Activated CD8-positive, alpha-beta memory T cell treated with anti-CD3 and anti-CD28 coated beads, Interleukin-2, amount 50 U/mL, for 24 hours (primary cell): ENCODE measurements around the gene PIWIL1.

Experiments used
- DNase-seq: peaks from one replicate; pipeline ENCODE4 v3.0.0-alpha.2; 2020; ENCODE audit errors: extremely low read depth

The PIWIL1 gene

DNA sequence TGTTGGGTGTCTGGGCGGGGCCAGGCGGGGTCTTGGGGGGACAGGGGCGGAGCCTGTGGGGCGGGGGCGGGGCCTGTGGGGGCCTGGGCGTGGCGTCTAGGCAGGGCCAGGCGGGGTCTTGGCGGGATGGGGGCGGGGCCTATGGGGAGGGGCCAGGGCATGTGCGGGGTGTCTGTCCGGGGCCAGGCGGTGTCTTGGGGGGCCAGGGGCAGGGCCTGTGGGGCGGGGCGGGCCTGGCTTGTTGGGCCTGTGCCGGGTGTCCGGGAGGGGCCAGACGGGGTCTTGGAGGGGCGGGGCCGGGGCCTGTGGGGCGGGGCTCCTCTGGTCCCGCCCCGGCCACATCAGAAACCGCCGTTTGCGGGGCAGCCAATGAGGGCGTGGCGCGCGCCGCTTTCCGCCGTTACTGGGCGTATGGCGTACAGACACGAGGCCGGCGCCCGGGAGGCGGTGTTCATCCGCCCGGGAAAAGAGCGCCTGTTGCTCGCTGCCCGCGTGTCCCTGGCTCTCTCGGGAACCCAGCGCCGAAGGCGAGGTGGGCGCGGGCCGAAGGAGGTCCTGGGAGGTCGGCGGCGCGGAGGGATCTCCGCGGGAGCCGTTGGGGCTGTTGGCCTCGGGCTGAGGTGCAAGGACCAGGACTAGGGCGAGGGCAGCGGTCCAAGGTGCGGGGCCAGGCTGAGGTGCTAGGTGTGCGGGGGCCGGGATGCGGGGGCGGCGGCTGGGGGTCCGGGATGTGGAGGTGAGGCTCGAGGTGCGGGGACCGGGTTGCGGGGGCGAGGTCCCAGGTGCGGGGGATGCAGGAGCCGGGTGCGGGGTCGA, at the start of gene PIWIL1:
Gene PIWIL1, plus strand, starts transcription at position 400 of the 816 bp plus-strand sequence. CDS start 4,705 bp downstream, outside the sequence.
- no peak for DNase-seq

DNA sequence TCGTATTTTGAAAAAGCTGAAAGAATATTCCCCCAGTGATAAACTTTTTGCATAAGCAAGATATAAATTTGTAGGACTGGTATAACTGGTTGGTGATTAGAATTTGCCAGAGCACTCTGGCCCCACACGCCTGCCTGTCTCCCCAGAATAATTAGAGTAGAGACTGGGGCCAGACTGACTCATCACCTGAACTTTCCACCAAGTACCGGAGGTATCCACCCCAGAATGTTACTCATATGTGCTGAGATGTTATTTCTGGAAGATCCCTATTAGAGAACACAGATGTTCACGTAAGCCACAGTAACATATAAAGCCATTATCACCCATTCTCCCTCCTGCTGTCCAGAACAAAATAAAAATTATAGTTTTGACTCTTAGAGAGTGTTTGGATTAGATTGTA, 49.5 kb upstream of the PIWIL1 start:
- no peak for DNase-seq

DNA sequence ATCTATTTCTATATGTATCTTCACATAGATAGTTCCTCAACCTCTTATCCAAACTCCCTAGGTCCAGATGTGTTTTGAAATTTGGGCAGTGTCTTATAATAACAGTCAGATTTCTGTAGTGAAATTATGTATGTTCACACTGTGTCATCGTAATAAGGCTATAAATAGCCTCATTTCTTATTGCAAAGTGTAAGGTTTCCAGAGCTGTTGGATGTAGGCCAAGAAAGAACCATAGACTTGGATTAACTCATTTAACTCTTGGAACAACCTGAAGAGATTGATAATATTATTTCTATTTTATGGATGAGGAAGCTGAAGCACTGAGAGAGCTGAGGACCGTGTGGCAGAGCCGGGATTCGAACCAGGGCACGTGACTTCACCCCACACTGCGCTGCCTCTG, 49.0 kb upstream of the PIWIL1 start:
- no peak for DNase-seq

DNA sequence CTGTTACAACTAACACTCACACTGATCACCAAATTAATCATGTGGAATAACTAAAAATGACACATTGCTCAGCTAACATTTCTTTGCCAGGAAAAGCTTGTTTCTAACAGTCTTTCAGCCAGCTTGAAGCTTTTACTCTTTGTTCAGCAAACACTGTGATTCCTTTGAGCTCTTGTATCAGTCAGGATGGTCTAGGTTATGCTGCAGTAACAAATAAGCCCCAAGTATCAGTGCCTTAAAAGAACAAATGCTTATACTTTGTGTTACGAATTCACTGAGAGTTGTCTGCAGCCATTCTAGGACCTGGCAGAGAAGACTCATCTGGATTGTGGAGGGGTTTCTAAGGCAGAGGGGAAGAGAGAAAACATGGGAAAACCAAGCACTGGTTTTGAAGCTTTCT, 47.6 kb upstream of the PIWIL1 start:
- no peak for DNase-seq

DNA sequence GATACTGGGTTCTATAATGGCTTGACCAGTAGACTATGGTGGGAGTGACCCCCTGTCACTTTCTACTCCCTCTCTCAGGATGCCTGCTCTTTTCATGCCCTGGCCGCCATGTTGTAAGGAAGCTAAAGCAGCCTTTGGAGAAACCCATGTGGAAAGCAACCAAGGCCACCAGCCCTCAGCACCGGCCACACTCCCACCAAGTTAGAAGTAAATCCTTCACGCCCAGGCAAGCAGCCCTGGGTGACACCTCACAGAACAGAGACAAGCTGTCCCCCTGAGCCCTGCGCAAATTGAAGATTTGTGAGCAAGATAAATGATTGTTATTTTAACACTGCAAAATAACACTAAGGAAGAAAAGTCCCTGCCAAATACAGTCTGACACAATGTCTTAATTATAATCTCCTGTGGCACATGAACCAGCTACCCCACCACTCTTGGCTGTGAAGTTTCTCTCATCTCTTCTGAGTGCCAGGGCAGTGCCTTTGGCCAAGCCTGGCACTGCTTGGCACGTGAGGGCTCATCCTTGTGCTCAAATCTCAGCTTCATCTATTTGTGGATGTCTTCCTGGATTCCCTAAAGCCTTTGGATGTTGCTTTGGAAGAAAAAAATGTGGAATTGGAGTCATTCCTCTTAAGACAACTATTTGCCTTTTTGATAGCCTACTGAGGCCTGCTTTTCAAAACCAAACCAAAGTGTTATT, 39.2 kb upstream of the PIWIL1 start:
- no peak for DNase-seq

DNA sequence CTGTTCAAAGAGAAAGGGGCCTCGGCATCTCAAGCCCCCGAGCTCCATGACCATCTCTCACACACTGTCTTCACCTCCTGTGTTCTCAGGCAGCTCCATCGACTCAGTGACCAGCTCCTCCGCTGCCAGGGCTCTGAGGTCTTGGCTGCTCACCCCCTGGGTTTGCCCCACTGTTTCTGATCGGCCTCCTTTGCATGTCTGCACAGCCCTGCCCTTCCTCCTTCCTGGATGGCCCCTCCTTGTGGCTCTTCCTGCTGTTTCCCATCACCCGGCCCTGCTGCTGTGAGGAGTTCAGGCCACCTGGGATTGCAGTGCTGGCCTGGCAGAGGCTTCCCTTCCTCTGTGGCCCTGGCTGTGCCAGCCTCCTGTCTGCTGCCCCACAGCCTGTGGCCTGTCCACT, 38.1 kb upstream of the PIWIL1 start:
- no peak for DNase-seq

DNA sequence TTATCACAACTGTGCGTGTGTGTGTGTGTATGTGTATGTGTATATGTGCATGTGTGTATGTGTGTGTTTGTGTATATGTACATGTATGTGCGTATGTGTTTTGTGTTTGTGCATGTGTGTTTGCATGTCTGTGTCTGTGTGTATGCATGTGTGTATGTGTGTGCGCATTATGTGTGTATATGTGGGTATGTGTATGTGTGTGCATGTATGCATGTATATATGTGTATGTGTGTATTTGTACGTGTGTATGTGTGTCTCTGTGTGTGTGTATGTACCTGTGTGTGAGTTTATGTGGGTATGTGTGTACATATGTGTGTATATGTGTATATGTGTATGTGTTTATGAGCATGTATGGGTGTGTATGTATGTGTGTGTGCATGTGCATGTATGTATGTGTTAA, 37.6 kb upstream of the PIWIL1 start:
- DNase-seq = no peak

DNA sequence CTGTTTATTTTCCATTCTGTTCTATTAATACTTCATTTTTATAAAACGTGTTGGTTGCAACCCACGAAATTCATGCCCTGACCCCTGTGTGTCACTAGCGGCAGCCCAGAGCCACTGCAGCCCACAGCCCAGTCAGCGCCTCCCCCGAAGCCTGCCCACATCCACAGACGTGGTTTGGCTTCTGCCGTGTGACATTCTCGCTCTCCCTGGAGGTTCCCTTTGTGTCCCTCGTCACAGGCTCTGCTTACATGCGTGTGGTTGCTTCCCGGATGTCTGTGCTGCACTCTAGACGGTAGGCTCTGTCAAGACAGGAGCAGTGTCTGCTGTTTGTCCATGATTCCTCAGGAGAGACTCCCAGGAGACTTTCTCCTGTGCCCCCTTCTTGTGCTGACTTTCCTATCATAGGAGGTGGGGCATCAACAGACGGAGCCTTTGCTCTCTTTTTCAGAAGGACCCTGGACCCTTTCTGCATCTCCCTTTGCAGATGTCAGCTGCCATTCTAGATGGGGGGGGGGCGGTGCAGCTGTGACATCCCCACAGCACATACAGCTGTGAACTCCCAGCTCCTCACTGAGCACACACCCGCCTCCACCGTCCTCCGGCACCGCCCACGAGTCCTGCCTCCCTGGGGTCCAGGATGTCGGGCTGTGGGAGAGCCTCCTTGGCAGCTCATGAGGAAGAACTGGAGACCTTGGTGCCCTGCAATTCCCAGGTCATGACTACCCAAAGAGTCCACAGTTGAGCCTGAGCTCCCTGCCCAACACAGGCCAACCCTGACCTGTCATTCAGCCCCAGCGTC, 36.8 kb upstream of the PIWIL1 start:
- no peak for DNase-seq

DNA sequence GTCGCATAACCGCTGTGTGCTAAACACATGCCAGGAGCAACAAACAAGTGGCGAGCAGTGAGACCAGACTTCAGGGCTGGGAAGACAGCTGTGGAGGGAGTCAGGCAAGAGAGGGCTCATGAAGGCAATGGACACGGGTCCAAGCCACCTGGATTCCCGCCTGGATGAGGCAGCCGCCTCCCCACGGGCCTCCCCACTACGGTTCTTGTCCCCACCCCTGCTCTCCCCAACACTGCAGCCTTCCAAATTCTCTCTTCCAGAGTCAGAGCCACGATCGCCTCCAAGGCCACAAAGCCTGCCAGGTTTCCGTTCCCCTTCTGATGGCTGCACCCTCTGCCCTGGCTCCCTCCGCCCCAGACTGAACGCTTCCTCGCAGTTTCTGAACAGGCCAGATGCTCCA, 36.1 kb upstream of the PIWIL1 start:
- DNase-seq = no peak

DNA sequence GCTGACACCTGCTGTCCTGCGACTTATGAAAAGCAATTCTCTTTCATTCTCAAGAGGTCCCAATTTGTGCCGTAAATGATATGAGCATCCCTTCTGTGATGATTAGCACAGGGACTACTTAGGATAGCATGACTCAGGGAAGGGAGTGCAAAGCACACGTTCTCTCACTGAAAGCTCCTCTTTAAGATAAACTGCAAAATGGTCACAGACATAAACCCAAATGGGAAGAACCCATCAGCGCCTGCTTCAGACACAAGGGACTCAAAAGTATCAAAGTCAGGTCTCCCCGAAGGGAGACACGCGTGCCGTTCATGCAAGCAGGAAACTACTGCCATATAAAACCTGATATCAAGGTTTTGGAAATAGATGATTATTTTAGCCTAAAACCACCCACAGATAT, 33.9 kb upstream of the PIWIL1 start:
- no peak for DNase-seq

DNA sequence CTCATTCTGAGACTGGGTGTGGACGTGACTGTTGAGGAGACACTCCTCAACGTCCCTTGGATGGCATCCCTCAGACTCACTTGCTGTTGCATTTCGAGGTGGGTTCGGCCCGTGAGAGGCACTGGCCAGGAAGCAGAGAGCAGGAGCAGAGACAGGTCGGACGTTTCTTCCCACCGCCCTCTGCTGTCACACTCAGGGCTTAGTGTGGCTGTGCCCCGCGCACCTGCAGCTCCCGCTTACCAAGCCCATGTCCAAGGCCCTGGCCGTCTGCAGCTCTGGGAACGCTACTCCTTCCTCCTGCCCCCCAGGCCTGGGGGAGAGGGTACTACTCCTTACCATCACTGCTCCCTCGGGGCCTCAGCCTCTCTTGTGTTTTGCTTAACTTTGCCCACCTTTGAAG, 29.8 kb upstream of the PIWIL1 start:
- no peak for DNase-seq

DNA sequence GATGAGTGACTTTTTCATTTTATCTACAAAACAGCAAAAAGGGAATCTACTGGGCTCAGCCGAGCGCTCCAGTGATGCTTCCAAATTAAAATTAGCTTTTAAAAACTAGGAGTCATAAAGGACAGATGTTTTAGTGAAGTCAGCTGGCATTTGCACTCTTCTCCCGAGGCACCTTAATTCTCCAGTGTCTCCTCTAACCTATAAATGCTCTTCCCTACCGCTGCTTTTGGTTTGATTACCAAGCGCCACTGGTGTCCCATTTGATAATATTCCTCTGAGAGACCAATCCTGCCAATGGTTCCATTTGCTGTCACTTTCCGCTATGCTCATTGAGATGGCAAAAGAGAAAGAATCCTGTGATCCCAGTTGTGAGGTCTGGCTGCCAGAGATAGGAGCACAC, 29.3 kb upstream of the PIWIL1 start:
- no peak for DNase-seq

DNA sequence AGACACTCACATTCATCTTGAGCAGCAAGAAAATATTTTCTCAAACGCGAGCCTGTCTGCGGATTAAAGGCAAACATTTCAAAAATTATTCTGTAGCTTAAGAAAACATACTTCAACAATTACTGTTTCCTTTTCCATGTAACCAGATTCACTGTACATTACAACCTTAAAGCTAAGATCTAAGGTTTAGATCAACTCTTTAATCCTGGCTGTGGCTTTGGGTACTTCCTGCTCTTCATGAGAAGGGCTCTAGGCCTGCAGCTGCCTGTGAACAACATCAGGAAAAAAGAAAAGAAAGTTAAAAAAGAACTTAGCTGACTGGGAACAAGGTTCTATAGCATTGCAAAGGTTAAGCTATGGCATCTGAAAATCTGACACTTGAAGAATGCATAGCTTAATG, 21.4 kb upstream of the PIWIL1 start:
- no peak for DNase-seq

DNA sequence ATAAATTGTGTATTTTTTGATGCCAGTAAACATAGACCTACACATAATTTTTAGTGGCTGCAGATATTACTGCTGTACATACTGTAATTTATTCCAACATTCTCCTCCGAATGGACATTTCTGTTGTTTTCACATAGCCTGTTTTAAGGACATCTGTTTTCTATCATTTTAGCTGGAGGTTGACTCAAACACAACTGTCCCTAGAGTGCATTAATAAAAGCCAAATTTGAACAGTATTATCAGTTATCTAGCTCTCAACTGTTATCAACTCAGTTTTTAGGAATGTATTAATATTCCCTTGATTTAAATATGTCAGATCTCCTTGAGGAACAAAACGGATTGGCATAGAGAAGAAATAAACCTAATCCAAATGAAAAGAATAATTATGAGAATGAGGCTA, 17.2 kb upstream of the PIWIL1 start:
- DNase-seq = no peak

DNA sequence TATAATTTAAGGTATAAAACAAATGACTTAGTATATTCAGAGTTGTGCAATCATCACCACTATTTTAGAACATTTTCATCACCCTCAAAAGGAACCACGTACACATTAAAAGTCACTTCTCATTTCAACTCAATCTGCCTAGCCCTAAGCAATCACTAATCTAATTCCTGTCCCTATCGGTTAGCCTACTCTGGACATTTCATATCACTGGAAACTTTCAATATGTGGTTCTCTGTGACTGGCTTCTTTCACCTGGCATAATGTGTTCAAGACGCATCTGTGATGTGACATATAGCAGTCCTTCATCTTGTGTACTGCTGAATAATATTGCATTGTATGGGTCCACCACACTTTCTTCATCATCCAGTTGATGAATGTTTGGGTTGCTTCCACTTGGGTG, 15.4 kb upstream of the PIWIL1 start:
- no peak for DNase-seq

DNA sequence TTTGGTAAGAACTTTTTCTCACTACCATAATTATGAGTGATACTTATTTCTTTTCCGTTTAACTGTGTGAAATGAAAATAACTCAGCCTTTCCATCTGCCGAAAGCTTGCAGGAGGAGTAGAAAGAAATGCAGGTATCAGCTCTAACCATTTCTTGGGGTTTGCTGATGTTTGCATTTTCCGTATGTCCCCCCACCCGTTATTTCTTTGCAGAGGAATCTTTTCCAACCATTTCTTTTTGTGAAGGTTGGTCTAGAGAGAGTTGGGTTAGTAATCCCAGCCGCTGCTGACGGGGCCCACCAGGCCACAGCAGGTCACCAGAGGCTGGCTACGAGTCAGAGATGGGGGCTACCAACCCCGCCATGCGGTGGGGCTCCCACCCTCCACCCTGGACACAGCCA, 7.0 kb upstream of the PIWIL1 start:
- DNase-seq = no peak

DNA sequence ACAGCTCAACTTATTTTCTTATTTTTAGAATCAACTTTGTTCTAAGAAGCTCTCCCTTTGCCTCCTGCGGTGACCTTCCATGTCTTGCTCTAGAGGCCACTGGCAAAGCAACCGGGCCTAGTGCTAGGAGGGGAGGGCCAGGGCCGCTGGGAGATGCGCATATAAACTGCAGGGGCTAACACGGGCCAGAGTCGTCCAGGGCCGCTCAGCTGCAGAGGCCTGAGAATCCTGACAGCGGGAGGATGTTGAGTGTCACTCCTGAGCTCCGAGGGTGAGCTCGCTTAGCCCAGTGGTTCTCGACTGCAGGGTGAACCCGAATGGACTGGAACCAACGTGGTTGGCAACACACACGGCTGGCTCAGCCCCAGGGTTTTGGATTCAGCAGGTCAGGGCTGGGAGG, 6.5 kb upstream of the PIWIL1 start:
- no peak for DNase-seq

DNA sequence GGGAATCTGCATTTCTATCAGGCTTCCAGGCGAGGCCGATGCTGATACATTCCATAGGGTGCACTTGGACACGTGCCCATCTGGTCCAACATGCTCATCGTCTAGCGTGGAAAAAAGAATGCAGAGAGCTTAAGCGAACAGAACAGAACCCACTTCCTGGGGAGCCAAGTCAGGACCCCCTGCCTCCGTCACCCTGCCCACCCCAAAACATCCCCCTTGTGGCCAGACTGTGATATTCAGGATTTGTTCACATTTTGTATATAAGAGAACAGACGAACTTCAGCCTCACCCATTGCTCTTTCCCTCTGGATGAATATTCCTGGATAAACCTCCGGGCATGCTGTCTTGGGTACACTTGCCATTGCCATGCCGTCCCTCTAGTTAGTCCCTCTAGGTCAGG, 4.3 kb upstream of the PIWIL1 start:
- no peak for DNase-seq

DNA sequence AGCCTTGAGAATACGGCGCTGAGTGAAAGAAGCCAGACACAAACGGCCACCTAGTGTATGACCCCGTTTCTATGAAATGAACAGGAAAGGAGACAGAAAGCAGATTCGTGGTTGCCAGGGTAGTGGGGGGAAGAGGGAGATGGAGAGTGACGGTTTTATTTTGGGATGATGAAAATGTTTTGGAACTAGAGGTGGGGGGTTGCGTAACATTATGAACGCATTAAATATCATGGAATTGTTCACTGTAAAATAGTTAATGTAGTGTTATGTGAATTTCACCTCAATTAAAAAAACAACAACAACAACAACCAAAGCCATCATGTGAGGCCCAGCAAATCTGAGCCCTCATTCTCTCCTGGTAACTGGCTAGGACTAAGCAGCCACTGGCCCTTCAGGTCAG, 3.3 kb upstream of the PIWIL1 start:
- DNase-seq = no peak

DNA sequence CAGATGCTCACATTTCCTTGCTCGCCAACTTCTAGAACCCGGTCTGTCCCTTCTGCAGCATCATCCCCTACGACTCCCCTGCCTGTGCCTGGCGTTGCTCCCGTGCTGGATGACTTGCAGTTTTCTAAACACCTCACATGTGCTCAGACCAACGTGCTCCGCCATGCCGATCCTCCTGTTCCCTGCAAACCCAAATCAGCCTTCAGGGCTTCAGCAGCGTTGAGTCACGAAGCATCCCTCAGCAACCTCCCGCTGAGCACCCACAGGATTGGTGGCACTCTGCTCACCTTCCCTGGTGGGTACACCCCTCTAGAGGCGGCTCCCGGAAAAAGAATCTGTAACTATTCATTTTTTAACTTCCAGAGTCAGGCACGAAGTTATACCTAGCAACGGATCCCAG, 2.8 kb upstream of the PIWIL1 start:
- DNase-seq = no peak

DNA sequence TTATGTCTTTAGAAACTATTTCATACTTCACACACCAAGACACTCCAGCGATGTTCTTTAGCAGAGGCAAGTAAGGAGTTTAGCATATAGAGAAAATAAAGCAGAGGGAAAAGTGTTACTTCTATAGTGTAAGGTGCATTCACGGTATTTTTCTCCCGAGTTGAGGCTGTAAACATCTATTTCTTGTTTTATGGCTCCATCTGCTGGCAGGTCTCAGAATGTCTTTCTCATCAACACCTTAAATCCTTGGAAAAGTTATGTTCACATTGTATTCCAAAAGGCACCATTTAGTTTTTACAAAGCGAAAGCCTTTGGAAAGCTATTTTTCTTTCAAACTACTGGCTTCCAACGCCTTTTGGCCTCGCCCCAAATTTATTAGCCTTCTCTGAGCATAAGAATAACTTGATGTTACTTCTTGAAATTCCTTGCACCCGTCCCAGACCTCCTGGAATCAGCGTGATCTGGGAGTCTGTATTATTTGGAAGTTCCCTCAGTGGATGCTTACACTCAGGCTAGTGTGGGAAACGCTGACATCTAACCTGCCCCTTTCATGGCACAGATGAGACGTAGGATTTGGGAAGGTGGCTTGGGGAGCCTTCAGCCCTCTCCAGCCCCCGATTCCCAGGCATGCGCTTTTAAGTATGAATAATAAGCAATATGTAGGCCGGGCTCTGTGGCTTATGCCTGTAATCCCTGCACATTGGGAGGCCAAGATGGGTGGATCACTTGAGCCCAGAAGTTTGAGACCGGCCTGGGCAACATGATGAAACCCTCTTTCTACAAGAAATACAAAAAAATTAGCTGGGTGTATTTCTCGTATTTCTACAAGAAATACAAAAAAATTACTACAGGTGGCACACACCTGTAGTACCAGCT, 1.9 kb upstream of the PIWIL1 start:
- no peak for DNase-seq
